CD14-positive monocyte (primary cell): ENCODE data around the gene UPB1. TPM values are rescaled to one million over a fixed set of nuclear protein-coding genes. Genes with fewer than 3 reads are reported as not detected.

ENCODE experiments used
- DNase-seq, 3 donors: peaks; one replicate each; pipeline ENCODE4 v3.0.0-alpha.2; 2011 to 2022
- H2AFZ ChIP-seq: 2 replicates; pipeline ENCODE4 v1.6.0; 2012; ENCODE audit warnings: mild to moderate bottlenecking, low read depth, low read length, inconsistent platforms; ENCODE audit not compliant: insufficient read depth, poor library complexity, severe bottlenecking
- H3K27ac ChIP-seq, 2 donors: 1 replicate in 1 of 2; 2 replicates in 1 of 2; pipeline ENCODE4 v1.5.1; 2012 to 2013; ENCODE audit warnings: low read length in 2 of 2, control low read depth in 1 of 2, inconsistent platforms in 1 of 2, low read depth in 1 of 2, mild to moderate bottlenecking in 1 of 2
- H3K27me3 ChIP-seq, 2 donors: one replicate each; pipeline versions ENCODE4 v1.6.0 to v1.6.1; 2011 to 2013; ENCODE audit warnings: low read length in 2 of 2; ENCODE audit not compliant: control insufficient read depth in 2 of 2, insufficient read depth in 2 of 2
- H3K36me3 ChIP-seq, 2 donors: replicated peaks in 1 of 2; 1 replicate in 1 of 2; 2 replicates in 1 of 2; pipeline versions ENCODE4 v1.5.1 to v1.6.1; 2012 to 2013; ENCODE audit warnings: low read length in 2 of 2, control low read depth in 1 of 2, inconsistent platforms in 1 of 2, mild to moderate bottlenecking in 1 of 2; ENCODE audit not compliant: insufficient read depth in 2 of 2, control insufficient read depth in 1 of 2
- H3K4me1 ChIP-seq, 2 donors: 1 replicate in 1 of 2; 2 replicates in 1 of 2; pipeline versions ENCODE4 v1.5.1 to v1.6.1; 2012 to 2013; ENCODE audit warnings: low read length in 2 of 2, control low read depth in 1 of 2, inconsistent platforms in 1 of 2, mild to moderate bottlenecking in 1 of 2, moderate library complexity in 1 of 2; ENCODE audit not compliant: insufficient read depth in 2 of 2, control insufficient read depth in 1 of 2
- H3K4me2 ChIP-seq: replicated peaks from 2 replicates; pipeline ENCODE3; 2012; ENCODE audit warnings: low read length, moderate library complexity, mild to moderate bottlenecking; ENCODE audit not compliant: poor library complexity, severe bottlenecking; ENCODE audit errors: extremely low read depth
- H3K4me3 ChIP-seq, 3 experiments: fragments of 200-600 bp in 1 of 3; sonication (generic) in 1 of 3; replicated peaks in 1 of 3; 1 replicate in 2 of 3; 2 replicates in 1 of 3; pipeline ENCODE4 v1.5.1; 2011 to 2013; ENCODE audit warnings: low read length in 3 of 3, mild to moderate bottlenecking in 3 of 3, control low read depth in 2 of 3, low read depth in 2 of 3, inconsistent platforms in 1 of 3, moderate library complexity in 1 of 3
- H3K79me2 ChIP-seq: 2 replicates; pipeline ENCODE4 v1.6.0; 2012; ENCODE audit warnings: mild to moderate bottlenecking, control low read depth, inconsistent platforms, low read length, moderate library complexity; ENCODE audit not compliant: insufficient read depth
- H3K9ac ChIP-seq: 2 replicates; pipeline ENCODE4 v1.6.0; 2017; ENCODE audit warnings: low read length, mild to moderate bottlenecking; ENCODE audit not compliant: insufficient read depth, poor library complexity, severe bottlenecking
- H3K9me3 ChIP-seq, 2 donors: replicated peaks in 1 of 2; 1 replicate in 1 of 2; 2 replicates in 1 of 2; pipeline versions ENCODE4 v1.5.1 to v1.6.1; 2012 to 2013; ENCODE audit warnings: low read length in 2 of 2, control low read depth in 1 of 2; ENCODE audit not compliant: control insufficient read depth in 1 of 2, insufficient read depth in 1 of 2
- H4K20me1 ChIP-seq: 2 replicates; pipeline ENCODE4 v1.6.0; 2012; ENCODE audit warnings: mild to moderate bottlenecking, low read length, control low read depth, moderate library complexity; ENCODE audit not compliant: insufficient read depth
- H3K27ac Mint-ChIP-seq, 7 donors: one replicate each; pipeline ENCODE4 v1.8.0; 2020; ENCODE audit warnings: mild to moderate bottlenecking in 7 of 7, mixed read lengths in 7 of 7, moderate library complexity in 6 of 7, inconsistent platforms in 2 of 7
- H3K27me3 Mint-ChIP-seq, 3 donors: one replicate each; pipeline ENCODE4 v1.8.0; 2021 to 2022; ENCODE audit warnings: low read depth in 3 of 3, mild to moderate bottlenecking in 3 of 3, mixed read lengths in 3 of 3, moderate library complexity in 3 of 3, inconsistent platforms in 1 of 3
- H3K36me3 Mint-ChIP-seq, 2 donors: one replicate each; pipeline ENCODE4 v1.8.0; 2020; ENCODE audit warnings: mixed read lengths in 2 of 2, inconsistent platforms in 1 of 2, mild to moderate bottlenecking in 1 of 2
- H3K4me1 Mint-ChIP-seq: one replicate; pipeline ENCODE4 v1.8.0; 2020; ENCODE audit warnings: mild to moderate bottlenecking, mixed read lengths
- H3K4me3 Mint-ChIP-seq, 2 donors: one replicate each; pipeline ENCODE4 v1.8.0; 2020; ENCODE audit warnings: mild to moderate bottlenecking in 2 of 2, mixed read lengths in 2 of 2, moderate library complexity in 1 of 2
- H3K9me3 Mint-ChIP-seq, 7 donors: one replicate each; pipeline ENCODE4 v1.8.0; 2020 to 2022; ENCODE audit warnings: mixed read lengths in 7 of 7, mild to moderate bottlenecking in 6 of 7, moderate library complexity in 6 of 7, inconsistent platforms in 2 of 7
- WGBS: methylation state at CpG from one replicate; pipeline ENCODE4 v1.1.5; 2013; ENCODE audit warnings: missing lambda C conversion rate; ENCODE audit not compliant: insufficient coverage; 5-methylcytosine and 5-hydroxymethylcytosine counted together
- intact Hi-C, 2 donors: fragments of 100-400 bp; cut with micrococcal nuclease; formaldehyde crosslinking; loops; one replicate each; pipeline versions ENCODE4 v1.15.0 to v1.15.1; 2023
- polyA plus RNA-seq, 3 donors: library from polyadenylated mRNA; depleted of rRNA in 1 of 3; unstranded in 2 of 3; stranded (reverse) in 1 of 3; fragments of 300-500 nt in 2 of 3; fragments of >200 nt in 1 of 3; fragmentation: Illumina TruSeq in 2 of 3; gene quantifications; 1 replicate in 2 of 3; 2 replicates in 1 of 3; pipeline ENCODE4 v1.2.3, GENCODE V29; 2012 to 2021
- TF ChIP-seq, protein P1 (sequence below): fragments of 200-600 bp; IDR thresholded peaks from one replicate; pipeline ENCODE4 v1.8.0; 2022; ENCODE audit warnings: antibody characterized with exemption, mild to moderate bottlenecking

Gene UPB1
- polyA plus RNA-seq, 3 donors: 0.13 to 0.17 TPM; not detected in 1

DNA sequence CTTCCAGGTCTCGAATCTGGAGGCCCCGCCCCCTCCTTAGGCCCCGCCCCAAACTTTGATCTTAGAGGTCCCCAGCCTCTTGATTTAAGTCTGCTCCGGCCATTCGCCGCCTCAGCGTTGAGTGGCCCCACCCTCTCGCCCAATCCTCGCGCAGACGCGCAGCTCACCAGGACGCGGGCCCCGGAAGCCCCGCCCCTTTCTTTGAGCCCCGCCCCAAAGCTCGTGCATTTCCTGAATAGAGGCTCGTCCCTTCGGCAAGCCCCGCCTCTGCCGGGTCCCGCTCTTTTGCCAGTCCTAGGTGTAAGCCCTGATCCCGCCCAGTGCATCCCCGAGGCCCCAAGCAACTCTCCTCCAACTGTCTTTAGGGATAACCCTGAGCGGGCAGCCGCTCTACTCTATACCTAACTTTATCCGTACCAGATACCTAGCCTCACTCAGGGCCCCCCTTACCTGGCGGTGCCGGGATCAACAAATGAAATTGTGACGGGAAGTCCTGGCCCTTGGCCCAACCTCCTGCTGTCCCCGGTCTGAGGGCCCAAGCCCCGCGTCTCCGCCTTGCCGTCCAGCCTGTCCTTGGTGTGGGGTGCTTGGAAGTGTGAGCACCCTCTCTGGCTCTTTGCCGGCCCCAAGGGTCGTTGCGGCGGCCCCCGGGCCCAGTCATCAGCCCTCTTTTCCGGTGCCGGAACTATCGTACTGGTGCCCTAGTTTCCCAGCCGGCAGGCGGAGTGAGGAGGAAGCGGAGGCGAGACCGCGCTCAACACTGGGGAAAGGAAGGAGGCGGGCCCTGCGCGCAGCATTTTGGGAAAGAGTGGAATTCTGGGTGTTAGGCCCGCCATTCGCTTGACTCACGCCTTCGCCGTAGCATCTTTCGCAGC lies 60.3 kb downstream of the UPB1 start, which contains the start of gene SNRPD3:
Gene SNRPD3, plus strand, starts transcription at position 835 of the 875 bp plus-strand sequence. CDS start 1,676 bp downstream, outside the sequence.
- Mint-ChIP-seq H3K9me3 (no peaks in the 10 kb centered on the region), H3K4me3 (peak within 1 kb of the TSS; percentile 99 to 100), H3K27me3 (peaks cover 0 to 3% (median 2%) of the 10 kb centered on the region in 3 donors), H3K36me3 (peaks cover 38 to 39% of the 10 kb centered on the region in 2 donors), H3K27ac (peak within 1 kb of the TSS; percentile 96 to 99 (median 99)), H3K4me1 (peaks cover 51% of the 10 kb centered on the region)
- TF ChIP-seq, protein P1, sequence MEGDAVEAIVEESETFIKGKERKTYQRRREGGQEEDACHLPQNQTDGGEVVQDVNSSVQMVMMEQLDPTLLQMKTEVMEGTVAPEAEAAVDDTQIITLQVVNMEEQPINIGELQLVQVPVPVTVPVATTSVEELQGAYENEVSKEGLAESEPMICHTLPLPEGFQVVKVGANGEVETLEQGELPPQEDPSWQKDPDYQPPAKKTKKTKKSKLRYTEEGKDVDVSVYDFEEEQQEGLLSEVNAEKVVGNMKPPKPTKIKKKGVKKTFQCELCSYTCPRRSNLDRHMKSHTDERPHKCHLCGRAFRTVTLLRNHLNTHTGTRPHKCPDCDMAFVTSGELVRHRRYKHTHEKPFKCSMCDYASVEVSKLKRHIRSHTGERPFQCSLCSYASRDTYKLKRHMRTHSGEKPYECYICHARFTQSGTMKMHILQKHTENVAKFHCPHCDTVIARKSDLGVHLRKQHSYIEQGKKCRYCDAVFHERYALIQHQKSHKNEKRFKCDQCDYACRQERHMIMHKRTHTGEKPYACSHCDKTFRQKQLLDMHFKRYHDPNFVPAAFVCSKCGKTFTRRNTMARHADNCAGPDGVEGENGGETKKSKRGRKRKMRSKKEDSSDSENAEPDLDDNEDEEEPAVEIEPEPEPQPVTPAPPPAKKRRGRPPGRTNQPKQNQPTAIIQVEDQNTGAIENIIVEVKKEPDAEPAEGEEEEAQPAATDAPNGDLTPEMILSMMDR: peak; percentile 12
- Histone ChIP-seq H3K9ac (peak within 1 kb of the TSS; percentile 98), H3K4me1 (peaks cover 38 to 49% of the 10 kb centered on the region in 2 donors), H2AFZ (peak within 1 kb of the TSS; percentile 97), H3K36me3 (peaks cover 27 to 39% of the 10 kb centered on the region in 2 donors), H3K27me3 (no peaks in the 10 kb centered on the region), H3K4me2 (peak within 1 kb of the TSS; percentile 93), H3K27ac (peak within 1 kb of the TSS; percentile 97 to 98), H3K4me3 (peak within 1 kb of the TSS; percentile 79 to 98 (median 97)), H3K79me2 (peaks cover 92% of the 10 kb centered on the region), H4K20me1 (peaks cover 62% of the 10 kb centered on the region), H3K9me3 (no peaks in the 10 kb centered on the region)
- WGBS: under 1% methylated on average over 58 of the region's 59 CpGs
- intact Hi-C loops: no loop called here
- peak; percentile 97 to 99 (median 98) for DNase-seq

DNA sequence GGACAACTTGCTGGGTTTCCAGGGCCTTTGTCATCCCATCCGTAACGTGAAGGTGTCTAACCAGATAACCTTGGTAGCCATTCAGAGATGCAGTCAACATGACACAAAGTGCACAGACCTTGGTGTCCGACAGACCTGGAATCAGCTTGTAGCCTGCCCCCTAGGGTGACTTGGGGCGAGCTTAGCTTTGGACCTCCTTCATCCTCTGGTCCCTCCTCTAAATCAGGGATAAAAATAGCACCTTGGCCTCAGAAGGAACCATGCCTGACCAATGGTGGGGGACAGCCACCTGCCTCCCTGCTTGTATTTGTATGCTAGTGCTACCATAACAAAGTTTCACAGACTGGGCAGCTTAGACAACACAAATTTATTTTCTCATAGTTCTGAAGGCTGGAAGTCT lies 64.3 kb downstream of the UPB1 start:
- intact Hi-C loops: no loop called here
- Histone ChIP-seq H3K9me3 (no peaks in the 10 kb centered on the region), H3K27me3 (no peaks in the 10 kb centered on the region), H3K9ac (no peak overlapping the region), H3K27ac (peak overlapping the region in 1 of 2 donors; percentile 27), H4K20me1 (peaks cover 71% of the 10 kb centered on the region), H2AFZ (no peak overlapping the region), H3K4me3 (no peak overlapping the region), H3K4me2 (no peak overlapping the region), H3K36me3 (peaks cover 52 to 69% of the 10 kb centered on the region in 2 donors), H3K4me1 (peaks cover 13 to 21% of the 10 kb centered on the region in 2 donors), H3K79me2 (peaks cover 91% of the 10 kb centered on the region)
- H3K36me3 Mint-ChIP-seq: peaks cover 43 to 53% of the 10 kb centered on the region in 2 donors
- no peaks in the 10 kb centered on the region for H3K9me3 Mint-ChIP-seq
- peak overlapping the region in 1 of 7 donors; percentile 8 for H3K27ac Mint-ChIP-seq
- H3K4me1 Mint-ChIP-seq: peaks cover 28% of the 10 kb centered on the region
- DNase-seq: no peak
- no peak overlapping the region for H3K4me3 Mint-ChIP-seq
- 91% methylated on average over 4 of the region's 4 CpGs for WGBS
- peaks cover 0 to 2% (median 0%) of the 10 kb centered on the region in 3 donors for H3K27me3 Mint-ChIP-seq
- TF ChIP-seq, protein P1: no peak
